Testis (tissue), 3 donors: ENCODE measurements around the gene ZBTB4. TPM values are rescaled to one million over a fixed set of nuclear protein-coding genes. Genes with fewer than 3 reads are reported as not detected.
A peak's percentile ranks its signal among the peaks of the same experiment; 100 is the strongest.

Experiments
- DNase-seq: peaks from one replicate; pipeline ENCODE4 v3.0.0-alpha.2; 2019
- H3K27ac ChIP-seq, 2 donors: fragments of 200-600 bp; sonication (generic); one replicate each; pipeline ENCODE4 v1.5.1; 2019
- H3K27me3 ChIP-seq: fragments of 200-600 bp; sonication (generic); one replicate; pipeline ENCODE4 v1.5.1; 2019
- H3K36me3 ChIP-seq: fragments of 200-600 bp; sonication (generic); one replicate; pipeline ENCODE4 v1.5.1; 2017; ENCODE audit warnings: low read depth; ENCODE audit errors: missing control alignments
- H3K4me1 ChIP-seq: fragments of 200-600 bp; sonication (generic); one replicate; pipeline ENCODE4 v1.5.1; 2019
- H3K4me3 ChIP-seq, 2 donors: fragments of 200-600 bp; sonication (generic); one replicate each; pipeline ENCODE4 v1.5.1; 2017 to 2019
- H3K9me3 ChIP-seq: fragments of 200-600 bp; sonication (generic); one replicate; pipeline ENCODE4 v1.5.1; 2017
- CTCF ChIP-seq, 3 experiments: fragments of 450-650 bp in 2 of 3; fragments of 200-600 bp in 1 of 3; sonication (generic) in 1 of 3; IDR thresholded peaks; one replicate each; pipeline ENCODE4 v1.5.1; 2016 to 2019; ENCODE audit warnings: antibody characterized with exemption in 3 of 3, mild to moderate bottlenecking in 2 of 3, moderate library complexity in 1 of 3
- POLR2A ChIP-seq: fragments of 450-650 bp; IDR thresholded peaks from one replicate; pipeline ENCODE4 v1.6.1; 2017; ENCODE audit warnings: antibody characterized with exemption, mild to moderate bottlenecking, moderate library complexity
- WGBS, 2 donors: methylation state at CpG; one replicate each; pipeline ENCODE4 v1.1.5; 2018; 5-methylcytosine and 5-hydroxymethylcytosine counted together
- intact Hi-C: fragments of 100-400 bp; cut with DNase I; formaldehyde crosslinking; loops from one replicate; pipeline ENCODE4 v1.15.1; 2023; ENCODE audit warnings: low total_unique reads
- polyA plus RNA-seq: library from polyadenylated mRNA; stranded (reverse); fragments of 350-450 nt; fragmentation: Illumina TruSeq; extraction: RNeasy Lipid Tissue Mini Kit (QIAGEN cat#74804); gene quantifications from one replicate; pipeline ENCODE4 v1.2.3, GENCODE V29; 2014; ENCODE audit warnings: low read depth, low replicate concordance; ENCODE audit not compliant: insufficient read depth
- total RNA-seq, 2 donors: library from RNA; depleted of rRNA; stranded (reverse); fragments of >200 nt; gene quantifications; one replicate each; pipeline ENCODE4 v1.2.3, GENCODE V29; 2016

ZBTB4 gene
- total and polyA plus RNA-seq, 3 donors from 2014 or later: 34.0 to 43.4 (median 39.5) TPM

DNA sequence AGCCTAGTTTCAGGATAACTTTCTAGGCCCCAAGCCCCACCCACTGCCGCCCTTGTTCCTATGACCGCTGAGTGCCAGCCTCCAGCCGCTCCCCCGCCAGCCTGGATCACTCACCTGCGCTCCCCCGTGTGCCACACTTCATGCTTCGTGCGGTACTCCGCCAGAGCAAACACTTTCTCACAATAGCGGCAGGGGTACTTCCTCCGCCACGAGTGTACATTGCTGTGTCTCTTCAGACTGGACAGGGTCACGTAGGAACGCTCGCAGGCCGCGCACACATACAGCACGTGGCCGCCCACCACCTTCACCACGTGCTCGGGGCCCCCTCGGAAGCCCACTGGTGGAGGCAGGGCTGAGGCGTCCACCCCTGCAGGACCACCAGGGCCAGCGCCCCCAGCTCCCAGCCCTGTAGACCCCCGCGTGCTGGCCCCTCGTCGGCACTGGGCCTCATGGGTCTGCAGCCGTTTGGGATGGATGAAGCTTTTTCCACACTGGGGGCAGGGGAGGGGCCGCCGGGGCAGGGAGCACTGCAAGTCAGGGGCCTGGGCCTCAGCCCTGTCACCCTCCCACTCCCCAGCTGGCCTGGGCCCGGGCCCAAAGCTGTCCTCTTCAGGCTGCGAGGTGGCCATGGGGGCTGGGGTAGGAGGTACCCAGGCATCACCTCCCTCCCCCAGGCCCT, 13.7 kb downstream of the ZBTB4 start:
- 87 to 94% methylated on average over 26 to 33 of the region's 33 CpGs for WGBS, 2 donors
- Histone ChIP-seq H3K27me3 (no peaks in the 10 kb centered on the region), H3K27ac (peak overlapping the region; percentile 31 to 80), H3K36me3 (no peaks in the 10 kb centered on the region), H3K9me3 (no peaks in the 10 kb centered on the region), H3K4me1 (peaks cover 16% of the 10 kb centered on the region), H3K4me3 (no peak overlapping the region)
- TF ChIP-seq POLR2A (no peak), CTCF (IDR thresholded peaks at IDR 0.05) (no peak)
- intact Hi-C loops: no loop called here
- no peak for DNase-seq

DNA sequence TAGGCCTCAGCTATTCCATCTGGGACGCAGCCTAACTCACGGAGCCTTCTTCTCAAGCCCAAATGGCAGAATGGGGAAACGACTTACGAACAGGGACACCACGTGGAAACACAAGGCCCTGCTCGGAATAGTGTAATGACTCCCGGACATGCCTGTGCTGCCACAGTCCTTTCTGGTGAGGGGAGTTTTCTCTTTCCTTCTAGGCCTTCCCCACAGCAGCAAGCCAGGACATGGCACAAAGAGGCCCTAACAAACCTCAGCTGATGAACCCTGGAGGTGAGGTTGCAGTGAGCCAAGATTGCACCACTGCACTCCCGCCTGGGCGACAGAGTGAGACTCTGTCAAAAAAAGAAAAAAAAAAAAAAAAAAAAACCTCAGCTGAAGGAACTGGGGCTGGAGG, 15.3 kb downstream of the ZBTB4 start:
- no peak overlapping the region for H3K4me3 ChIP-seq
- DNase-seq: no peak
- 89 to 96% methylated on average over 7 to 9 of the region's 9 CpGs for WGBS, 2 donors
- peaks cover 16% of the 10 kb centered on the region for H3K4me1 ChIP-seq
- no peaks in the 10 kb centered on the region for H3K9me3 ChIP-seq
- no peak for TF ChIP-seq POLR2A
- H3K27me3 ChIP-seq: no peaks in the 10 kb centered on the region
- intact Hi-C loops: no loop called here
- no peaks in the 10 kb centered on the region for H3K36me3 ChIP-seq
- H3K27ac ChIP-seq: no peak overlapping the region

DNA sequence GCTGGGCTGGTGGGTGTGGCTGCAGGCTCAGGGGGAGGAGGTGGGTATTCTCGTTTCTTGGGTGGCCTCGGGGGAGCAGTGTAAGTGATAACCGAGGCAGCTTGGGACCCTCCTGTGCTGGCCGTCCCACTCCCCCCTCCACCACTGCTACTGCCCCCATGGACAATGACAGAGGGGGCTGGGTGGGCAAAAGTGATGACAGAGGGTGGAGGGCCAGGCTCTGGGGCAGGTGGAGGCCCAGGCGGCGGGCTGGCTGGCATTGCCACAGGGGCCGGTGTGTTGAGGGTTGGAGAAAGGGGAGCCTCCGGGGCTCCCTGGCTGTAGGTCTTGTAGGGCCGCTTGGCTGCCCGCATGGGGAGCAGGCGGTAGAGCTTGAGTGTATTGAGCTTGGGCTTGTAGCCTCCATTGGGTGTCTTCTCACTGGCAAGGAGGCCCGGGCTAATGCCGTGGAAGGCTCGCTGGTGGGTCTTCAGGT, 16.0 kb downstream of the ZBTB4 start:
- H3K4me3 ChIP-seq: no peak overlapping the region
- TF ChIP-seq CTCF (IDR thresholded peaks at IDR 0.05) (no peak), POLR2A (no peak)
- peaks cover 16% of the 10 kb centered on the region for H3K4me1 ChIP-seq
- H3K27ac ChIP-seq: no peak overlapping the region
- no peaks in the 10 kb centered on the region for H3K36me3 ChIP-seq
- no peaks in the 10 kb centered on the region for H3K27me3 ChIP-seq
- intact Hi-C loops: no loop called here
- no peak for DNase-seq
- 46 to 85% methylated on average over 4 to 14 of the region's 14 CpGs for WGBS, 2 donors
- no peaks in the 10 kb centered on the region for H3K9me3 ChIP-seq

DNA sequence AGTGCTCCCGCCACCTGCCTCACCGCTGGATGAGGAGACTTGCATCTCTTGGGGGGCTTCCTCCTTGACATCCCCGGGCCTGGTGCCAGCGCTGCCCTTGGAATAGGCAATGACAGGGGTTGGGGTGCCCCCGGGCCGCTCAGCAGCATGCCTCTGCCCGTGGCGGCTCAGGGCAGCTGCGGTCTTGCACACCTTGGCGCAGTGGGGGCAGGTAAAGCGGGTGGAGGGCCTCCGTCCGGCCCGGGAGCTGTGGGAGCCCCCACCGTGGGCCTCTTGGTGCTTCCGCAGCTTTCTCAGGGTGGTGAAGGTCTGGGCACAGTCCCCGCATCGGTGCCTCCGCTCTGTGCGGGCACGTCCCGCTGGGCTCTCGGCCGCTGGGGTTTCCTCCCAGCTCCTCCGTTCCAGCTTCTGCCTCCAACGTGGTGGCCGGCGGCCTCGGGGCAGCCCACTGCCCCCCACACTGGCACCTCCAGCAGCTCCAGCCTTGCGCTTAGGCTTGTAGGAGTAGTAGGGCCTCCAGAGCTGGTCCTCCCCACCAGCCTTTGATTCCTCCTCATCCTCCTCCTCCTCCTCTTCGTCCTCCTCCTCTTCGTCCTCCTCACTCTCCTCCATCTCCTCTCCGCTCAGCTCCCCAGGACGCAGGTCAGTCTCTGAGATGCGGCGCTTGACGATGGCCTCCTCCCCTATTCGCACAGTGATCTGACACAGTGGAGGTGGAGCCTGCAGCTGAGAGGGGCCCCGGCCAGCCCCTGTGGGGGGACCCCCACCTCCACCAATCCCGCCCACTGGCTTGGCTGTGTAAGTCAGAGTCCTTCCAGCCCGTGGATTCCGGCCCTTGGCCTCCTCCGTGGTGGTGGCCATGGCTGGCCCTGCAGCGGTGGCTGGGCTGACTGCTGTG, 16.7 kb downstream of the ZBTB4 start:
- H3K27ac ChIP-seq: no peak overlapping the region
- H3K36me3 ChIP-seq: no peaks in the 10 kb centered on the region
- WGBS, 2 donors: 88 to 94% methylated on average over 24 to 36 of the region's 44 CpGs
- no peak for DNase-seq
- TF ChIP-seq POLR2A (no peak), CTCF (IDR thresholded peaks at IDR 0.05) (no peak)
- no peak overlapping the region for H3K4me3 ChIP-seq
- H3K4me1 ChIP-seq: peaks cover 16% of the 10 kb centered on the region
- no peaks in the 10 kb centered on the region for H3K27me3 ChIP-seq
- H3K9me3 ChIP-seq: no peaks in the 10 kb centered on the region
- intact Hi-C loops: no loop called here

GRCh38 chr17:7460850-7461660, 18.4 kb downstream of the ZBTB4 start:
- whole genome bisulfite sequencing, 2 donors: 83 to 93% methylated on average over 7 of the region's 7 CpGs
- TF ChIP-seq CTCF (IDR thresholded peaks at IDR 0.05) (no peak), POLR2A (no peak)

More at GRCh38 chr17:7460850-7461660, 18.4 kb downstream of the ZBTB4 start:
- no peaks in the 10 kb centered on the region for H3K36me3 ChIP-seq
- H3K9me3 ChIP-seq: no peaks in the 10 kb centered on the region
- H3K27me3 ChIP-seq: no peaks in the 10 kb centered on the region
- no peak for DNase-seq
- no peak overlapping the region for H3K27ac ChIP-seq
- intact Hi-C loops: no loop called here
- H3K4me1 ChIP-seq: peaks cover 1% of the 10 kb centered on the region
- H3K4me3 ChIP-seq: no peak overlapping the region
